H1 (cell line): Measurements from ENCODE around the gene CCPG1. TPM values are rescaled to one million over a fixed set of nuclear protein-coding genes. Genes with fewer than 3 reads are reported as not detected.

Experiments used
- CTCF ChIA-PET: fragments of 300-600 bp; sonication (Branson Sonifier 250); formaldehyde crosslinking; loops from one replicate; lab custom pipeline; 2021; ENCODE audit not compliant: partially characterized antibody; lab: Charles Lee
- POLR2A ChIA-PET: fragments of 300-600 bp; sonication (Branson Sonifier 250); formaldehyde crosslinking; loops from one replicate; lab custom pipeline; 2021; ENCODE audit warnings: inconsistent platforms; ENCODE audit not compliant: partially characterized antibody; lab: Charles Lee
- DNase-seq, 2 experiments: peaks; one replicate each; pipeline versions ENCODE4 v3.0.0 to v3.0.0-alpha.2; 2010 to 2022; ENCODE audit warnings: low spot score in 2 of 2, low read depth in 1 of 2, mixed read lengths in 1 of 2
- FAIRE-seq: peaks from 2 replicates; lab custom pipeline; 2011; peaks lifted over from hg19 to GRCh38; lab: Jason Lieb, UNC
- H2AFZ ChIP-seq: 2 replicates; pipeline ENCODE4 v1.8.1; 2012; ENCODE audit warnings: low read length, inconsistent platforms
- H2AK5ac ChIP-seq: 2 replicates; pipeline ENCODE4 v1.6.1; 2013; ENCODE audit warnings: low read depth, low read length
- H2BK120ac ChIP-seq: replicated peaks from 2 replicates; pipeline ENCODE3; 2013; ENCODE audit warnings: low read depth, low read length, inconsistent platforms
- H2BK12ac ChIP-seq: 2 replicates; pipeline ENCODE4 v1.6.1; 2013; ENCODE audit warnings: low read depth, low read length
- H2BK15ac ChIP-seq: 2 replicates; pipeline ENCODE4 v1.6.1; 2013; ENCODE audit warnings: low read length
- H2BK20ac ChIP-seq: 2 replicates; pipeline ENCODE4 v1.6.1; 2013; ENCODE audit warnings: low read length
- H2BK5ac ChIP-seq: 2 replicates; pipeline ENCODE4 v1.6.1; 2013; ENCODE audit warnings: low read depth, low read length
- H3K14ac ChIP-seq: 2 replicates; pipeline ENCODE4 v1.6.1; 2013; ENCODE audit warnings: inconsistent platforms; ENCODE audit not compliant: insufficient read length
- H3K18ac ChIP-seq: 2 replicates; pipeline ENCODE4 v1.6.1; 2013; ENCODE audit warnings: low read length; ENCODE audit errors: extremely low read depth
- H3K23ac ChIP-seq: 2 replicates; pipeline ENCODE4 v1.6.1; 2013; ENCODE audit warnings: inconsistent platforms; ENCODE audit not compliant: insufficient read length
- H3K23me2 ChIP-seq: 2 replicates; pipeline ENCODE4 v1.6.1; 2013; ENCODE audit warnings: low read depth, low read length
- H3K27ac ChIP-seq: 2 replicates; pipeline ENCODE4 v1.6.1; 2011; ENCODE audit warnings: low read depth, low read length, inconsistent platforms
- H3K27me3 ChIP-seq, 4 experiments: replicated peaks in 1 of 4; 1 replicate in 1 of 4; 2 replicates in 3 of 4; pipeline versions ENCODE4 v1.6.1 to v1.8.1; 2011 to 2013; ENCODE audit warnings: low read length in 3 of 4, mild to moderate bottlenecking in 3 of 4, inconsistent platforms in 2 of 4, mixed read lengths in 2 of 4, moderate library complexity in 1 of 4; ENCODE audit not compliant: control insufficient read depth in 3 of 4, insufficient read depth in 3 of 4; ENCODE audit errors: extremely low read depth in 1 of 4
- H3K36me3 ChIP-seq, 4 experiments: 2 replicates each; pipeline versions ENCODE4 v1.6.1 to v1.8.1; 2011 to 2013; ENCODE audit warnings: mild to moderate bottlenecking in 4 of 4, low read length in 3 of 4, moderate library complexity in 2 of 4, control low read depth in 1 of 4, inconsistent platforms in 1 of 4; ENCODE audit not compliant: insufficient read depth in 4 of 4, control insufficient read depth in 2 of 4
- H3K4ac ChIP-seq: replicated peaks from 2 replicates; pipeline ENCODE3; 2013; ENCODE audit warnings: low read length, low read depth, mixed read lengths, inconsistent platforms; ENCODE audit not compliant: insufficient read length
- H3K4me1 ChIP-seq, 4 experiments: replicated peaks in 1 of 4; 1 replicate in 1 of 4; 2 replicates in 3 of 4; pipeline versions ENCODE4 v1.6.1 to v1.8.1; 2011 to 2013; ENCODE audit warnings: low read length in 3 of 4, inconsistent platforms in 2 of 4, mixed read lengths in 1 of 4; ENCODE audit not compliant: insufficient read depth in 4 of 4, control insufficient read depth in 3 of 4
- H3K4me2 ChIP-seq, 2 experiments: 2 replicates each; pipeline versions ENCODE4 v1.6.1 to v1.8.1; 2011 to 2013; ENCODE audit warnings: low read depth in 2 of 2, low read length in 2 of 2, control low read depth in 1 of 2, inconsistent platforms in 1 of 2, mild to moderate bottlenecking in 1 of 2; ENCODE audit not compliant: insufficient read depth in 1 of 2
- H3K4me3 ChIP-seq, 4 experiments: fragments of 200-600, 300-600 bp in 1 of 4; sonication (generic), shearing (Covaris generic), sonication (Bioruptor Twin) in 1 of 4; 2 replicates each; pipeline versions ENCODE4 v1.5.1 to v1.8.1; 2011 to 2016; ENCODE audit warnings: low read length in 4 of 4, low read depth in 3 of 4, control low read depth in 2 of 4, inconsistent platforms in 2 of 4, mild to moderate bottlenecking in 2 of 4, mixed read lengths in 1 of 4, moderate library complexity in 1 of 4; ENCODE audit not compliant: insufficient read depth in 2 of 4; ENCODE audit errors: extremely low read depth in 1 of 4
- H3K56ac ChIP-seq: replicated peaks from 2 replicates; pipeline ENCODE3; 2013; ENCODE audit warnings: low read depth, mild to moderate bottlenecking, mixed read lengths, low read length, inconsistent platforms; ENCODE audit not compliant: insufficient read length
- H3K79me1 ChIP-seq: 2 replicates; pipeline ENCODE4 v1.6.1; 2013; ENCODE audit warnings: low read depth, low read length, control low read depth
- H3K79me2 ChIP-seq, 2 experiments: 2 replicates each; pipeline versions ENCODE4 v1.6.1 to v1.8.1; 2012 to 2013; ENCODE audit warnings: low read length in 2 of 2, mild to moderate bottlenecking in 2 of 2, inconsistent platforms in 1 of 2; ENCODE audit not compliant: insufficient read depth in 2 of 2, control insufficient read depth in 1 of 2
- H3K9ac ChIP-seq, 4 experiments: replicated peaks in 1 of 4; 1 replicate in 1 of 4; 2 replicates in 3 of 4; pipeline versions ENCODE4 v1.6.1 to v1.8.1; 2011 to 2013; ENCODE audit warnings: low read depth in 3 of 4, low read length in 3 of 4, control low read depth in 2 of 4, mild to moderate bottlenecking in 2 of 4, moderate library complexity in 2 of 4, inconsistent platforms in 1 of 4; ENCODE audit errors: extremely low read depth in 1 of 4
- H3K9me3 ChIP-seq, 2 experiments: 2 replicates each; pipeline versions ENCODE4 v1.6.1 to v1.8.1; 2012 to 2013; ENCODE audit warnings: mild to moderate bottlenecking in 2 of 2, moderate library complexity in 2 of 2, control low read depth in 1 of 2, inconsistent platforms in 1 of 2, low read depth in 1 of 2, low read length in 1 of 2, mixed read lengths in 1 of 2; ENCODE audit not compliant: insufficient read depth in 2 of 2
- H4K20me1 ChIP-seq, 2 experiments: replicated peaks in 1 of 2; 2 replicates each; pipeline versions ENCODE3 to v1.8.1; 2011 to 2013; ENCODE audit warnings: inconsistent platforms in 2 of 2, low read length in 2 of 2, mild to moderate bottlenecking in 1 of 2; ENCODE audit not compliant: insufficient read depth in 2 of 2, control insufficient read depth in 1 of 2
- H4K5ac ChIP-seq: 2 replicates; pipeline ENCODE4 v1.6.1; 2013; ENCODE audit warnings: low read length, low read depth, mixed read lengths, inconsistent platforms; ENCODE audit not compliant: insufficient read length
- H4K8ac ChIP-seq: 2 replicates; pipeline ENCODE4 v1.8.0; 2013; ENCODE audit warnings: mild to moderate bottlenecking, moderate library complexity, low read length, inconsistent platforms; ENCODE audit not compliant: insufficient read depth; ENCODE audit errors: extremely low read depth
- H4K91ac ChIP-seq: replicated peaks from 2 replicates; pipeline ENCODE3; 2013; ENCODE audit warnings: low read length, mixed read lengths, inconsistent platforms; ENCODE audit not compliant: insufficient read length
- CBX8 ChIP-seq: fragments of 300-800, 300-1000 bp; sonication (generic); IDR thresholded peaks from 2 replicates; pipeline ENCODE4 v1.7.1; 2016; ENCODE audit warnings: low read depth, low read length, borderline replicate concordance
- CREB1 ChIP-seq: IDR thresholded peaks from 2 replicates; pipeline ENCODE4 v1.6.1; 2012; ENCODE audit warnings: inconsistent platforms
- KDM5A ChIP-seq: fragments of 200-600 bp; IDR thresholded peaks from 2 replicates; pipeline ENCODE4 v1.7.1; 2012; ENCODE audit warnings: mild to moderate bottlenecking, low read length, inconsistent platforms, mixed read lengths
- POU5F1 ChIP-seq: IDR thresholded peaks from 2 replicates; pipeline ENCODE4 v1.6.1; 2011; ENCODE audit warnings: low read depth, mild to moderate bottlenecking, low read length, moderate library complexity
- RAD21 ChIP-seq, 2 experiments: IDR thresholded peaks in 1 of 2; conservative IDR thresholded peaks in 1 of 2; 2 replicates each; pipeline ENCODE4 v1.6.1; 2011; ENCODE audit warnings: low read depth in 2 of 2, low read length in 2 of 2, improper control_type of control experiment in 1 of 2, inconsistent platforms in 1 of 2, mild to moderate bottlenecking in 1 of 2, moderate library complexity in 1 of 2
- RFX5 ChIP-seq: IDR thresholded peaks from 2 replicates; pipeline ENCODE4 v1.6.1; 2011; ENCODE audit warnings: low read depth, low read length, improper control_type of control experiment, borderline replicate concordance
- SAP30 ChIP-seq: fragments of 300-600 bp; sonication (generic); IDR thresholded peaks from 2 replicates; pipeline ENCODE4 v1.7.1; 2012; ENCODE audit warnings: low read length, moderate library complexity, mild to moderate bottlenecking, inconsistent platforms; ENCODE audit not compliant: insufficient read depth, insufficient replicate concordance
- SP2 ChIP-seq: IDR thresholded peaks from 2 replicates; pipeline ENCODE4 v1.6.1; 2012; ENCODE audit warnings: mild to moderate bottlenecking, low read length, inconsistent platforms
- TBP ChIP-seq: IDR thresholded peaks from 2 replicates; pipeline ENCODE4 v1.6.1; 2011; ENCODE audit warnings: low read depth, low read length, improper control_type of control experiment
- USF2 ChIP-seq: IDR thresholded peaks from 2 replicates; pipeline ENCODE4 v1.6.1; 2011; ENCODE audit warnings: low read length, improper control_type of control experiment
- YY1 ChIP-seq: IDR thresholded peaks from 2 replicates; pipeline ENCODE4 v1.6.1; 2011; ENCODE audit warnings: low read depth, mild to moderate bottlenecking, low read length
- WGBS, 2 experiments: shearing (Covaris generic) in 1 of 2; methylation state at CpG; one replicate each; pipeline versions ENCODE4 v1.1.6 to v1.1.7; 2013 to 2015; ENCODE audit warnings: low lambda C conversion rate in 2 of 2, mixed read lengths in 2 of 2, inconsistent platforms in 1 of 2, low coverage in 1 of 2, missing lambda C conversion rate in 1 of 2; ENCODE audit not compliant: insufficient replicate concordance in 2 of 2, insufficient coverage in 1 of 2, insufficient read length in 1 of 2; ENCODE audit errors: extremely low coverage in 1 of 2, missing lambda C conversion rate in 1 of 2; 5-methylcytosine and 5-hydroxymethylcytosine counted together
- polyA plus RNA-seq, 7 experiments: library from polyadenylated mRNA; depleted of rRNA in 3 of 7; stranded (reverse) in 5 of 7; unstranded in 2 of 7; fragments of >200 nt in 5 of 7; fragments of 200-250 nt in 2 of 7; gene quantifications; 1 replicate in 5 of 7; 2 replicates in 1 of 7; 4 replicates in 1 of 7; pipeline versions ENCODE4 v1.2.1 to v1.2.3, GENCODE V29; 2011 to 2013; ENCODE audit warnings: missing spikeins in 2 of 7, mixed read lengths in 2 of 7
- total RNA-seq: library from RNA; stranded (reverse); fragmentation: NEBNext Ultra II Directional; extraction: Animal tissue kit (Norgen Biotek cat#: 25700); gene quantifications from 2 replicates; pipeline ENCODE4 v1.2.1, GENCODE V29; 2021

CCPG1 gene
- total and polyA plus RNA-seq, 2 of the 8 experiments (the other 6 are each of a cell fraction or from before 2014, with no cell fraction given) = 2.3 to 13.2 TPM

- no peaks in the 10 kb centered on the region; the same call in 1 of the 2 replicates for H3K23me2 ChIP-seq
- H3K23ac ChIP-seq = no peak overlapping the region
- H3K14ac ChIP-seq = no peak overlapping the region
- H4K5ac ChIP-seq = no peak overlapping the region
- H4K8ac ChIP-seq = no peak overlapping the region
- H2BK12ac ChIP-seq = no peak overlapping the region
- CTCF ChIA-PET = no interaction called here
- no peaks in the 10 kb centered on the region for H3K27me3 ChIP-seq
- no peak for TF ChIP-seq POU5F1
- TF ChIP-seq USF2 = no peak
- no peak for TF ChIP-seq RAD21 (IDR thresholded peaks at IDR 0.05 in 1 of 2, conservative IDR thresholded peaks at IDR 0.05 in 1 of 2; ENCODE audit: low read depth in 2 of 2, low read length in 2 of 2)
- no peak for TF ChIP-seq CBX8
- no peak for TF ChIP-seq SAP30
- no peak for TF ChIP-seq KDM5A
- TF ChIP-seq TBP = no peak
- TF ChIP-seq RFX5 = no peak
- no peak for TF ChIP-seq SP2
- TF ChIP-seq CREB1 = no peak
- TF ChIP-seq YY1 = no peak
- TF ChIP-seq, all 59 proteins: peak for 0
- DNase-seq (no peak), FAIRE-seq (no peak)
- no peaks in the 10 kb centered on the region for H4K20me1 ChIP-seq
- no peak overlapping the region for H3K9ac ChIP-seq
- H4K91ac ChIP-seq = no peak overlapping the region
- H2BK5ac ChIP-seq = no peak overlapping the region
- H3K56ac ChIP-seq = no peak overlapping the region
- H3K4me1 ChIP-seq = no peaks in the 10 kb centered on the region
- no peaks in the 10 kb centered on the region for H3K36me3 ChIP-seq
- no peak overlapping the region for H3K4ac ChIP-seq
- H2BK20ac ChIP-seq = no peak overlapping the region
- 84% methylated on average over 2 of the region's 2 CpGs; no CpG with 5 or more reads in 1 of the 2 experiments for WGBS, 2 experiments
- no peak overlapping the region for H2BK15ac ChIP-seq
- H3K4me2 ChIP-seq = no peak overlapping the region
- POLR2A ChIA-PET = no interaction called here
- H3K18ac ChIP-seq = no peak overlapping the region
- no peak overlapping the region for H3K27ac ChIP-seq
- H3K79me1 ChIP-seq = no peaks in the 10 kb centered on the region
- H3K79me2 ChIP-seq = no peaks in the 10 kb centered on the region
- no peak overlapping the region for H3K4me3 ChIP-seq
- no peaks in the 10 kb centered on the region; a peak in 1 of 4 replicates for H3K9me3 ChIP-seq
- no peak overlapping the region for H2AFZ ChIP-seq
- H2BK120ac ChIP-seq = no peak overlapping the region
- H2AK5ac ChIP-seq = no peak overlapping the region
Measured at GRCh38 chr15:55383687-55384086, 24.5 kb downstream of the CCPG1 start.
